ENCODE results near the gene FDXACB1.

- TF ChIP-seq EZH2 (IDR thresholded peaks at IDR 0.05; ENCODE audit: borderline replicate concordance, low read length): no peak
- no peak for TF ChIP-seq CTCF (conservative IDR thresholded peaks at IDR 0.05 in 1 of 2, IDR thresholded peaks at IDR 0.05 in 1 of 2; ENCODE audit: extremely low read depth in 1 of 2, insufficient read depth in 1 of 2, low read depth in 1 of 2, low read length in 2 of 2)
Measured at GRCh38 chr11:111833524-111833923, 45.4 kb downstream of the FDXACB1 start.
